Mucosa of descending colon (tissue), 3 donors: Measurements from ENCODE around the gene SPTLC2. TPM values are rescaled to one million over a fixed set of nuclear protein-coding genes. Genes with fewer than 3 reads are reported as not detected.
A peak's percentile ranks its signal among the peaks of the same experiment; 100 is the strongest.

Experiments used
- ATAC-seq: fragments of 200-7000 bp; cut with Tn5 transposase; one replicate; pipeline ENCODE4 v1.9.1; 2020; ENCODE audit warnings: mild to moderate bottlenecking, moderate library complexity
- DNase-seq, 3 donors: peaks; one replicate each; pipeline ENCODE4 v3.0.0-alpha.2; 2020
- H3K36me3 ChIP-seq: fragments of 200-600 bp; one replicate; pipeline ENCODE4 v1.8.0; 2021; ENCODE audit warnings: low read depth, mild to moderate bottlenecking
- H3K4me1 ChIP-seq: fragments of 200-600 bp; one replicate; pipeline ENCODE4 v1.8.0; 2021; ENCODE audit warnings: low read depth, mild to moderate bottlenecking
- H3K4me3 ChIP-seq: fragments of 200-600 bp; one replicate; pipeline ENCODE4 v1.8.0; 2021; ENCODE audit warnings: mild to moderate bottlenecking
- H3K9me3 ChIP-seq: fragments of 200-600 bp; one replicate; pipeline ENCODE4 v1.8.0; 2021; ENCODE audit warnings: mild to moderate bottlenecking
- CTCF ChIP-seq: fragments of 200-600 bp; IDR thresholded peaks from one replicate; pipeline ENCODE4 v1.8.0; 2022; ENCODE audit warnings: antibody characterized with exemption, mild to moderate bottlenecking
- intact Hi-C, 2 donors: fragments of 100-400 bp; cut with DNase I in 1 of 2; cut with micrococcal nuclease in 1 of 2; formaldehyde crosslinking; loops; one replicate each; pipeline versions ENCODE4 v1.11.0 to v1.11.1; 2022; cut with DNase I, micrococcal nuclease
- total RNA-seq, 3 donors: library from RNA; stranded (reverse); fragmentation: NEBNext Ultra II Directional in 2 of 3; extraction: Animal tissue kit (Norgen Biotek cat#: 25700) in 2 of 3; gene quantifications; one replicate each; pipeline versions ENCODE4 v1.2.1 to v1.2.4, GENCODE V29; 2021 to 2023
- donor health status: DM: no; HTN: no; CAD: no; lungs with moderate emphysema.
- donor health status: DM: no; HTN: no; CAD: no.
- donor health status: DM: no; HTN: yes; CAD: no.

Gene SPTLC2
- total RNA-seq, 3 donors from 2014 or later = 43.2 to 67.1 (median 58.6) TPM

DNA sequence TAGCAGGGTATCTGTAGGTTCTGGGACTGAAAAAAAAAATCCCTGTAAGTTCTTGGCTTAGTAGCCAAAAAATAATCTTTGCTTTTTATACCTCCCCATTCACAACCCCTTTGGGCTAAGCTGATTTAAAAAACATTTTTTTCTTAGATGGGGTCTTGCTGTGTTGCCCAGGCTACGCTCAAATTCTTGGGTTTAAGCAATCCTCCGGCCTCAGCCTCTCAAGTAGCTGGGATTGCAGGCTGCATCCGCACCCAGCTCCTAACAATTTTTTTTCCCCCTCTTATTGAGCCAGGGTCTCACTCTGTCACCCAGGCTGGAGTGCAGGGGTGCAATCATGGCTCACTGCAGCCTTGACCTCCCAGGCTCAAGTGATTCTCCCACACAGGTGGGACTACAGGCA, 108.7 kb downstream of the SPTLC2 start:
- intact Hi-C loops = no loop called here
- DNase-seq (no peak), ATAC-seq (no peak)
- H3K36me3 ChIP-seq = no peaks in the 10 kb centered on the region
- no peak for TF ChIP-seq CTCF
- H3K4me3 ChIP-seq = no peak overlapping the region
- no peaks in the 10 kb centered on the region for H3K4me1 ChIP-seq
- peaks cover 3% of the 10 kb centered on the region for H3K9me3 ChIP-seq

GRCh38 chr14:77505031-77505430, 111.4 kb downstream of the SPTLC2 start:
- intact Hi-C loops = no loop called here
- ATAC-seq = no peak
- H3K36me3 ChIP-seq = no peaks in the 10 kb centered on the region
- H3K9me3 ChIP-seq = peaks cover 3% of the 10 kb centered on the region
- H3K4me1 ChIP-seq = no peaks in the 10 kb centered on the region
- H3K4me3 ChIP-seq = no peak overlapping the region
- DNase-seq = no peak
- no peak for TF ChIP-seq CTCF

DNA sequence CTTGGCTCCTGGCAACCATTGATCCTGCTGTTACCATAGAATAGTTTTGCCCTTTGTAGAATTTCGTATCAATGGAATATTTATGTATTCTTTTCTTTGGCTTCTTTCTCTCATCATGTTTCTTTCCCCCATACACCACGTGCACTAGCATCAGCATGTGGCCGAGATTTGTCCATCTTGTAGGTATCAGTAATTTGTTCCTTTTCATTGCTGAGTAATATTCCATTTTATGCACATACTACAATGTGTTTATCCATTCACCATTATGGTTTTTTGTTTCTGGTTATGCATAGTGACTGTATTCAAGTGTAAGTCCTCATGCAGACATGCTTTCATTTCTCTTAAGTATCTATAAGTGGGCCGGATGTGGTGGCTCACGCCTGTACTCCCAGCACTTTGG, 113.3 kb downstream of the SPTLC2 start:
- Histone ChIP-seq H3K9me3 (peaks cover 3% of the 10 kb centered on the region), H3K4me3 (no peak overlapping the region), H3K4me1 (peaks cover 7% of the 10 kb centered on the region), H3K36me3 (no peaks in the 10 kb centered on the region)
- no peak for DNase-seq
- TF ChIP-seq CTCF = no peak
- intact Hi-C loops = no loop called here
- no peak for ATAC-seq

DNA sequence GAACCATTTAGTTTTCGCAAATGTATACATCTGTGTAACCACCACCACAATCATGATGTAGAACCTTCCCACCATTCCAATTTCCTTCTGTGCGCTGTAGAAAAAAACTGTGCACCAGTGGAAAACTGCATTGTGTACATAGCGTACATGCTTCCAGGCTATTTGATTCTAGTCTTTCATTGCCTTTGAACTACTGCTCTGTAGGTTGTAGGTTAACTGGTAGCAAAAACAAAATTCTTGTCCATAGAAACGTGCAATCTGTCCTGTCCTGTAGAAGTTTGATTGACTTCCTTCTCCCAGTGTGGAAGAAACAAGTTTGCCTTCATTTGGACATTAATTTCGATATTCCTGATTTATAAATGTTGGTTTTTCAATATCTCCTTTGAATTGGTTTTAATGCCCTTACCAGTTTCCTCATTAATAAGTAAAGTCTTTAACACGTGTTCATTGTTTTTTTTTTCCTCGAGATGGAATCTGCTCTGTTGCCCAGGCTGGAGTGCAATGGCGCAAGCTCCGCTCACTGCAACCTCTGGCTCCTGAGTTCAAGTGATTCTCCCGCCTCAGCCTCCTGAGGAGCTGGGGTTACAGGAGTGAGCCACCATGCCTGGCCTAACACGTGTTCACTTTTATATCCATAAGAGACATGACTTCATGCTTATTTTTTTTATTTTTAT, 114.2 kb downstream of the SPTLC2 start:
- H3K9me3 ChIP-seq = peaks cover 3% of the 10 kb centered on the region
- no peaks in the 10 kb centered on the region for H3K36me3 ChIP-seq
- peaks cover 12% of the 10 kb centered on the region for H3K4me1 ChIP-seq
- peak; percentile 78 for ATAC-seq
- H3K4me3 ChIP-seq = no peak overlapping the region
- intact Hi-C loops = no loop called here
- DNase-seq = no peak
- no peak for TF ChIP-seq CTCF

DNA sequence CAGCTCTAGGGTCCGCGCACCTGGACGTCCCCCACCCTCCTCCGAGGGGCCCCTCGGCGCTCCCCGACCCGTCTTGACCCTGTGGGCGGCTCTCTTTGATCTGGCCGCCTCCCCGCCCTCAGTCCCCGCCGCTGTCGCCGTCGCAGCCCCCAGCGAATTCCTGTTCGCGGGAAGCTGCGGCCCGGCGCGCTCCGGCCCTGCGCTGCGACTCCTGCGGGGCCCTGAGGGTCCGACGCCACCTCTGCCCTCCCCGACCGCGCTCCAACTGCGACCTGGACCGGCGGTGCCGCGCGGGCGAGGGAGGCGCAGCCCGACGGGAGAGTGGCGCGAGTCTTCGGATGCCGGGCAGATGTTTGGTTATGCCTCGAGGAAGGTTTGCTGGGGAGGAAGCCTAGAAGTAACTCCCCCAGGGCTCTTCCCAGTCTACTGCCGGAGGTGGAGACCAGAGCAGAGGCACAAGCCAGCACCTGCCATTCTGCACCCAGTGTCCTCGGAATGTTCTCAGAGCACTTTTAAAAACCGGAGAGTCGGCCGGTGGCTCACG, 117.4 kb downstream of the SPTLC2 start:
- Histone ChIP-seq H3K4me1 (peaks cover 12% of the 10 kb centered on the region), H3K36me3 (no peaks in the 10 kb centered on the region), H3K4me3 (no peak overlapping the region), H3K9me3 (peaks cover 3% of the 10 kb centered on the region)
- ATAC-seq (peak; percentile 24), DNase-seq (no peak)
- no peak for TF ChIP-seq CTCF
- intact Hi-C loops = no loop called here
